ENCODE measurements around the gene MOB3A. TPM values are rescaled to one million over a fixed set of nuclear protein-coding genes. Genes with fewer than 3 reads are reported as not detected.

Gene MOB3A
- total RNA-seq, 1 donor from 2014 or later = 40.0 TPM

GRCh38 chr19:2079076-2079864 is 16.9 kb downstream of the MOB3A start:
- Mint-ChIP-seq H3K27ac (ENCODE audit: unreplicated experiment) (no peak overlapping the region), H3K4me3 (no peak overlapping the region), H3K36me3 (ENCODE audit: low read depth) (no peaks in the 10 kb centered on the region), H3K27me3 (ENCODE audit: low read depth) (no peaks in the 10 kb centered on the region), H3K9me3 (no peaks in the 10 kb centered on the region), H3K4me1 (no peaks in the 10 kb centered on the region)
- TF ChIP-seq CTCF (conservative IDR thresholded peaks at IDR 0.05) = no peak
- no peak for DNase-seq (ENCODE audit: low read depth, low spot score)

- Mint-ChIP-seq H3K36me3 (ENCODE audit: low read depth) (peaks cover 3% of the 10 kb centered on the region), H3K4me1 (no peaks in the 10 kb centered on the region), H3K4me3 (no peak overlapping the region), H3K27me3 (ENCODE audit: low read depth) (no peaks in the 10 kb centered on the region), H3K9me3 (no peaks in the 10 kb centered on the region), H3K27ac (ENCODE audit: unreplicated experiment) (no peak overlapping the region)
- no peak for DNase-seq (ENCODE audit: low read depth, low spot score)
- no peak for TF ChIP-seq CTCF (conservative IDR thresholded peaks at IDR 0.05)
Measured at GRCh38 chr19:2077833-2078619, 18.1 kb downstream of the MOB3A start.

GRCh38 chr19:2077398-2077797 is 18.7 kb downstream of the MOB3A start:
- Mint-ChIP-seq H3K4me3 (no peak overlapping the region), H3K36me3 (ENCODE audit: low read depth) (peaks cover 5% of the 10 kb centered on the region), H3K9me3 (no peaks in the 10 kb centered on the region), H3K27me3 (ENCODE audit: low read depth) (no peaks in the 10 kb centered on the region), H3K27ac (ENCODE audit: unreplicated experiment) (no peak overlapping the region), H3K4me1 (no peaks in the 10 kb centered on the region)
- TF ChIP-seq CTCF (conservative IDR thresholded peaks at IDR 0.05) = no peak
- no peak for DNase-seq (ENCODE audit: low read depth, low spot score)

GRCh38 chr19:2076526-2076944 is 19.6 kb downstream of the MOB3A start:
- H3K36me3 Mint-ChIP-seq (ENCODE audit: low read depth) = peaks cover 8% of the 10 kb centered on the region
- no peak overlapping the region for H3K27ac Mint-ChIP-seq (ENCODE audit: unreplicated experiment)
- no peak for DNase-seq (ENCODE audit: low read depth, low spot score)
- H3K4me3 Mint-ChIP-seq = no peak overlapping the region
- no peaks in the 10 kb centered on the region for H3K9me3 Mint-ChIP-seq
- no peaks in the 10 kb centered on the region for H3K4me1 Mint-ChIP-seq
- no peak for TF ChIP-seq CTCF (conservative IDR thresholded peaks at IDR 0.05)
- H3K27me3 Mint-ChIP-seq (ENCODE audit: low read depth) = no peaks in the 10 kb centered on the region

GRCh38 chr19:2072757-2073551 is 23.2 kb downstream of the MOB3A start:
- Mint-ChIP-seq H3K27me3 (ENCODE audit: low read depth) (no peaks in the 10 kb centered on the region), H3K36me3 (ENCODE audit: low read depth) (peaks cover 14% of the 10 kb centered on the region), H3K27ac (ENCODE audit: unreplicated experiment) (no peak overlapping the region), H3K9me3 (no peaks in the 10 kb centered on the region), H3K4me1 (peaks cover 5% of the 10 kb centered on the region), H3K4me3 (no peak overlapping the region)
- DNase-seq (ENCODE audit: low read depth, low spot score) = no peak
- TF ChIP-seq CTCF (conservative IDR thresholded peaks at IDR 0.05) = no peak

All from neural crest cell (in vitro differentiated cells).